ENCODE results near the gene MXD4.
"Not testable (repeated sequence)": the region's sequence is repeated elsewhere in the genome, so short reads cannot be mapped to it uniquely, and the experiment has no call there.

MXD4 gene

GRCh38 chr4:2245057-2245786 lies 16.7 kb downstream of the MXD4 start:
- no peak overlapping the region for H3K27ac ChIP-seq (ENCODE audit: low read length)
- peaks cover 0 to 27% of the 10 kb centered on the region in 2 donors for H3K36me3 ChIP-seq (ENCODE audit: control insufficient read depth in 1 of 2, insufficient read depth in 2 of 2, low read length in 2 of 2)
- no peaks in the 10 kb centered on the region for H3K27me3 ChIP-seq (ENCODE audit: low read depth, low read length)
- no peak overlapping the region for H3K4me3 ChIP-seq (ENCODE audit: low read depth in 1 of 2, low read length in 2 of 2)
- no peaks in the 10 kb centered on the region for H3K9me3 ChIP-seq (ENCODE audit: control insufficient read depth in 1 of 2, low read length in 2 of 2)
- H3K4me1 ChIP-seq (ENCODE audit: control insufficient read depth in 1 of 2, insufficient read depth in 2 of 2, low read length in 2 of 2) = peaks cover 10 to 32% of the 10 kb centered on the region in 2 donors

DNA sequence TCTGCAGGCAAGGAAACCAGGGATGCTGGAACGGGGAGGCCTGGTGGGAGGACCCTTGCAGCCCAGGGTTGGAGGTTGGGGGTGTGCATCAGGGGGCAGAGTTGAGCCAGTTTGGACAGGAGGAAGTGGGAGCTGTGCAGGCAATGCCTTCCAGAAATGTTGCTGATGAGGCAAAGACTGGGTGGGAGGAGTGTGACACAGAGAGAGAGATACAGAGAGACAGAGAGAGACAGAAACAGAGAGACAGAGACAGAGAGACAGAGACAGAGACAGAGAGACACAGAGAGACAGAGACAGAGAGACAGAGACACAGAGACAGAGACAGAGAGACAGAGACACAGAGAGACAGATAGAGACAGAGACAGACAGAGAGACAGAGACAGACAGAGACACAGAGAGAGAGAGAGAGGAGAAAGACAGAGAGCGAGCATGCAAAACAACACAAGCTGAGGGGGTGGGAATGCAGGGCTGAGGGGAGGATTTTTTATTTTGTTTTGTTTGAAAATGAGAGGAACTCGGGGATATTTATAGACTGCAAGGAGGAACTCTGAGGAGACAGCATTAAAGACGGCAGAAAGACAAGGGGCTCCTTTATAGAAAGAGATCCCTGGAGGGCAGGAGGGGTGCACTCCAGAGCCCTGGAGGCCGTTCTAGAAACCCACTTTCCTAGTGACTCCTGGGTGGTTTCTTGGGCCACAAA lies 18.1 kb downstream of the MXD4 start:
- Histone ChIP-seq H3K4me3 (ENCODE audit: low read depth in 1 of 2, low read length in 2 of 2) (no peak overlapping the region), H3K9me3 (ENCODE audit: control insufficient read depth in 1 of 2, low read length in 2 of 2) (no peaks in the 10 kb centered on the region), H3K36me3 (ENCODE audit: control insufficient read depth in 1 of 2, insufficient read depth in 2 of 2, low read length in 2 of 2) (peaks cover 0 to 13% of the 10 kb centered on the region in 2 donors), H3K27ac (ENCODE audit: low read length) (peak overlapping the region; percentile 16), H3K27me3 (ENCODE audit: low read depth, low read length) (no peaks in the 10 kb centered on the region), H3K4me1 (ENCODE audit: control insufficient read depth in 1 of 2, insufficient read depth in 2 of 2, low read length in 2 of 2) (peaks cover 19 to 43% of the 10 kb centered on the region in 2 donors)

GRCh38 chr4:2241410-2242353 lies 20.2 kb downstream of the MXD4 start, which contains the start of the genes HAUS3 and POLN:
Gene HAUS3 (minus strand): TSS chr4:2242121. CDS start chr4:2240946, 1,175 bp downstream.
Gene POLN (minus strand): TSS chr4:2242121. CDS start chr4:2229231, 12,890 bp downstream.
- Histone ChIP-seq H3K27ac (ENCODE audit: low read length) (peak within 1 kb of the TSS; percentile 52), H3K27me3 (ENCODE audit: low read depth, low read length) (no peaks in the 10 kb centered on the region), H3K36me3 (ENCODE audit: control insufficient read depth in 1 of 2, insufficient read depth in 2 of 2, low read length in 2 of 2) (peaks cover under 1 to 8% of the 10 kb centered on the region in 2 donors), H3K4me1 (ENCODE audit: control insufficient read depth in 1 of 2, insufficient read depth in 2 of 2, low read length in 2 of 2) (peaks cover 19 to 60% of the 10 kb centered on the region in 2 donors), H3K9me3 (ENCODE audit: control insufficient read depth in 1 of 2, low read length in 2 of 2) (no peaks in the 10 kb centered on the region), H3K4me3 (ENCODE audit: low read depth in 1 of 2, low read length in 2 of 2) (peak within 1 kb of the TSS; percentile 85 to 92)

DNA sequence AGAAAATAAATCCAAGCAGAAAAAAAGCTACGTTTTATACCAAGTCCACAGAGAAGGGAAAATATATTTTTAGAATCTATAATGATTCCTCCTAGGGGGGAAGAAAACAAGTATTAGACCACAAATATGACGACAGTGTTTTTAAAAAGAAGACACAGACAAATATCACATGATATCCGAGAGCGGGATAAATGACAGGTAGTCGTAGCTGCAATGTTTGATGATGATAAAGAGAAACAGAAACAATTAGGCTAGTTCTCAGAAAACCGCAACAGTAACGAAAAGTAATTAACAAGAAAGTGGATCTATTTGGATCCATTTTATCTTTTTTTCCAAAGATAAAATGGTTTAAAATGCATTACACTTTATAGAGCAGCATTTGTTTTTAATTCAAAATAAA lies 20.9 kb downstream of the MXD4 start:
- Histone ChIP-seq H3K27me3 (ENCODE audit: low read depth, low read length) (no peaks in the 10 kb centered on the region), H3K4me3 (ENCODE audit: low read depth in 1 of 2, low read length in 2 of 2) (peak overlapping the region; percentile 85 to 92), H3K9me3 (ENCODE audit: control insufficient read depth in 1 of 2, low read length in 2 of 2) (no peaks in the 10 kb centered on the region), H3K36me3 (ENCODE audit: control insufficient read depth in 1 of 2, insufficient read depth in 2 of 2, low read length in 2 of 2) (peaks cover 0 to 8% of the 10 kb centered on the region in 2 donors), H3K27ac (ENCODE audit: low read length) (peak overlapping the region; percentile 52), H3K4me1 (ENCODE audit: control insufficient read depth in 1 of 2, insufficient read depth in 2 of 2, low read length in 2 of 2) (peaks cover 19 to 60% of the 10 kb centered on the region in 2 donors)

DNA sequence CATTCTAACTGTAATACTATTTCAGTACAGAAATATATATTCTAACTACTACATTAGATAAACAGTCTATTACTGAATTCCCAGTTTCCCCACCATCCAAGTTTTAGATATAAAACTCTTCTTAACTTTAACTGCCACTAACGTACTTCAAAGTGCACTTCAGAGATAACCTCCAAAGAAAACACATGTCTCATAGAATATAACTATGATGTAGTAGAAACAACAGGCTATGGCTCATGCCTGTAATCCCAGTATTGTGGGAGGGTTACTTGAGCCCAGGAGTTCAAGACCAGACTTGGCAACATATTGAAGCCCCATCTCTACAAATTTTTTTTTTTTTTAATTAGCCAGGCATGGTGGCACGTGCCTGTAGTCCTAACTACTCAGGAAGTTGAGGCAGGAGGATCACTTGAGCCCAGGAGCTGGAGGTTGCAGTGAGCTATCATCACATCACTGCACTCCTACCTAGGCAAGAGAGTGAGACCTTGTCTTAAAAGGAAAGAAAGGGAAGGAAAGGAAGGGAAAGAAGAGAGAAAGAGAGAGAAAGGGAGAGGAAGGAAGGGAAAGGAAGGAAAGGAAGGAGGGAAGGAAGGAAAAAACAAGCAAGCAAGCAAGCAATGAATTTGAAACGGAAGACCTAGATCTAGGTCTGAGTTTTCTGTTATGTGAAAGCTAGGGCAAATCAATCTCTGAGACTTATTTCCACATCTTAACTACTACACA lies 24.8 kb downstream of the MXD4 start:
- Histone ChIP-seq H3K27me3 (ENCODE audit: low read depth, low read length) (no peaks in the 10 kb centered on the region), H3K36me3 (ENCODE audit: control insufficient read depth in 1 of 2, insufficient read depth in 2 of 2, low read length in 2 of 2) (peaks cover 10 to 21% of the 10 kb centered on the region in 2 donors), H3K9me3 (ENCODE audit: control insufficient read depth in 1 of 2, low read length in 2 of 2) (no peaks in the 10 kb centered on the region), H3K27ac (ENCODE audit: low read length) (no peak overlapping the region), H3K4me3 (ENCODE audit: low read depth in 1 of 2, low read length in 2 of 2) (no peak overlapping the region), H3K4me1 (ENCODE audit: control insufficient read depth in 1 of 2, insufficient read depth in 2 of 2, low read length in 2 of 2) (peaks cover 15 to 39% of the 10 kb centered on the region in 2 donors)

DNA sequence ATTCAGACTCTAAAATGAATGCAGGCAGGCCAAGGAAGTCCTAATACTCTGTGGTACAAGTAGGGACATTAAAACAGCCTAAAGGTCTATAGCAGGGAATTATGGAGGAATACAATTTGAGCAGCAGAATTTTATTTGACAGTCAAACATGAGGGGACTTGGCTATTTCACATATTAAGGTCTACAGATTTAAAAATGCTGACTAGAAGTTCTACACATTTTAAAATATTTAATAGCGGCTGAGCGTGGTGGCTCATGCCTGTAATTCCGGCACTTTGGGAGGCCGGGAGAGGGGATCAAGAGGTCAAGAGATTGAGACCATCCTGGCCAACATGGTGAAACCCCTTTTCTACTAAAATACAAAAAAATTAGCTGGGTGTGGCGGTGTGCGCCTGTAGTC lies 30.8 kb downstream of the MXD4 start:
- Histone ChIP-seq H3K36me3 (ENCODE audit: control insufficient read depth in 1 of 2, insufficient read depth in 2 of 2, low read length in 2 of 2) (peaks cover 10 to 13% of the 10 kb centered on the region in 2 donors), H3K27me3 (ENCODE audit: low read depth, low read length) (no peaks in the 10 kb centered on the region), H3K4me3 (ENCODE audit: low read depth in 1 of 2, low read length in 2 of 2) (no peak overlapping the region), H3K9me3 (ENCODE audit: control insufficient read depth in 1 of 2, low read length in 2 of 2) (no peaks in the 10 kb centered on the region), H3K4me1 (ENCODE audit: control insufficient read depth in 1 of 2, insufficient read depth in 2 of 2, low read length in 2 of 2) (no peaks in the 10 kb centered on the region), H3K27ac (ENCODE audit: low read length) (no peak overlapping the region)

- no peak overlapping the region for H3K27ac ChIP-seq (ENCODE audit: low read length)
- no peaks in the 10 kb centered on the region for H3K4me1 ChIP-seq (ENCODE audit: control insufficient read depth in 1 of 2, insufficient read depth in 2 of 2, low read length in 2 of 2)
- H3K36me3 ChIP-seq (ENCODE audit: control insufficient read depth in 1 of 2, insufficient read depth in 2 of 2, low read length in 2 of 2) = peaks cover 0 to 13% of the 10 kb centered on the region in 2 donors
- no peaks in the 10 kb centered on the region for H3K9me3 ChIP-seq (ENCODE audit: control insufficient read depth in 1 of 2, low read length in 2 of 2)
- no peaks in the 10 kb centered on the region for H3K27me3 ChIP-seq (ENCODE audit: low read depth, low read length)
- no peak overlapping the region for H3K4me3 ChIP-seq (ENCODE audit: low read depth in 1 of 2, low read length in 2 of 2)
Observed at GRCh38 chr4:2226261-2226660, 35.6 kb downstream of the MXD4 start.

DNA sequence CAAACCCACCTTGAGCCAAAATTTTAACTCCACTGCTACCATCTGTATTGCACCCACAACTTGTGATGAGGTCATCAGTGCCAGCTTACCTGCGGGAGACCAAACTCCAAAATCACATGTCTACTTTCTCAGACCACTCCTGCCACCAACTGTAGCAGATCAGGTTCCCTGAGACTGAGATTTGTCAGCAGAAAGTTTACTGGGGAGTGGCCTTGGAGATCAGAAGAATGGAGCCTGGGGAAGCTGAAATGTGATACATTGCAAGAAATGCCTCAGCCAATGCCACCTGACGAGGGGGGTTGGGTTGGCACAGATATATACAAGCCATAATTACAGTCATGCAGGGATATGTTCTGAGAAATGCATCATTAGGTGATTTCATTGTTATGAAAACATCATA lies 39.1 kb downstream of the MXD4 start:
- Histone ChIP-seq H3K27ac (ENCODE audit: low read length) (no peak overlapping the region), H3K9me3 (ENCODE audit: control insufficient read depth in 1 of 2, low read length in 2 of 2) (no peaks in the 10 kb centered on the region), H3K36me3 (ENCODE audit: control insufficient read depth in 1 of 2, insufficient read depth in 2 of 2, low read length in 2 of 2) (peaks cover 0 to 13% of the 10 kb centered on the region in 2 donors), H3K27me3 (ENCODE audit: low read depth, low read length) (no peaks in the 10 kb centered on the region), H3K4me3 (ENCODE audit: low read depth in 1 of 2, low read length in 2 of 2) (no peak overlapping the region), H3K4me1 (ENCODE audit: control insufficient read depth in 1 of 2, insufficient read depth in 2 of 2, low read length in 2 of 2) (no peaks in the 10 kb centered on the region)

DNA sequence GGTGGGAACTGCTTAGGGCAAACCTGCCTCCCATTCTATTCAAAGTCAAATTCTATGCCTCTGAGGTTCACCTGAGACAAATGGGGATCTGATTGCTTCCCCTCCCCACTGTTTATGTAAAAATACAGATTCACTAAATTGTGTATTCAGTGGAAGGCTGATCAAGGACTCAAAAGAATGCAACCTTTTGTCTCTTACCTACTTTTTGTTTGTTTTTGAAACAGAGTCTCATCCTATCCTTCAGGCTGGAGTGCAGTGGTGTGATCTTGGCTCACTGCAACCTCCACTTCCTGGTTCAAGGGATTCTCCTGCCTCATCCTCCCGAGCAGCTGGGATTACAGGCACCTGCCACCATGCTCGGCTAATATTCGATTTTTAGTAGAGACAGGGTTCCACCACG lies 40.5 kb downstream of the MXD4 start:
- not testable (repeated sequence) for H3K4me3 ChIP-seq (ENCODE audit: low read depth in 1 of 2, low read length in 2 of 2); H3K27ac ChIP-seq (ENCODE audit: low read length); H3K27me3 ChIP-seq (ENCODE audit: low read depth, low read length); H3K4me1 ChIP-seq (ENCODE audit: control insufficient read depth in 1 of 2, insufficient read depth in 2 of 2, low read length in 2 of 2); H3K9me3 ChIP-seq (ENCODE audit: control insufficient read depth in 1 of 2, low read length in 2 of 2)
- peaks cover 0 to 13% of the 10 kb centered on the region in 2 donors for H3K36me3 ChIP-seq (ENCODE audit: control insufficient read depth in 1 of 2, insufficient read depth in 2 of 2, low read length in 2 of 2)

DNA sequence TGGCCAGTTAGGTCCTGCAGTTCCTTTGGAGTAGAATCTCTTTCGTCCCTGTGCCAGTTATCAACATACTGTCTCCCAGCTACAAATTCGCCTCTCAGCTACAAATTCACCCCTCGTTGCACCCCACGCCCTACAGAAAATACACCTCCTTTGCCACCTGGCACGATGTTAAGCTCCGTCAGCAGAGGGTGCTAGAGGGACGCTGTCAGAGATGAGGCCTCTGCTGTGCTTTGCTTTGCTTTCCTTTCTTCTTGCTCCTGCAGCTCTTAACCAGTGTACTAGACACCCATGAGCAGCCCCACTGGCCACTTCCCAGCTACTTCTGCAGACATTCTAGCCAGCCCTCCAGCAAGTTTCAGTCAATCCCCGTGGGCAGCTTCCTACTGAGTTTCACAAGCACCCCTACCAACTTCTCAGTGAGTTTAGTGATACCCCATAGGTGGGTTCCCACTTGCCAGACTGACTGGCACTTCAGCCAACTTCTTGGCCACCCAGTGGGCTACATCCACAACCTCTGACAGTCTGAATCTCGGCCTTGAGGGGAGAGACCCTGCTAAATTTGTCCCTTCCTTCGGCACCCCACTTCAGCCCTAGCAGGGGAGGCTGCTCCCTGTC lies 41.8 kb downstream of the MXD4 start:
- Histone ChIP-seq H3K27me3 (ENCODE audit: low read depth, low read length) (no peaks in the 10 kb centered on the region), H3K4me3 (ENCODE audit: low read depth in 1 of 2, low read length in 2 of 2) (no peak overlapping the region), H3K36me3 (ENCODE audit: control insufficient read depth in 1 of 2, insufficient read depth in 2 of 2, low read length in 2 of 2) (peaks cover 0 to 13% of the 10 kb centered on the region in 2 donors), H3K9me3 (ENCODE audit: control insufficient read depth in 1 of 2, low read length in 2 of 2) (no peaks in the 10 kb centered on the region), H3K27ac (ENCODE audit: low read length) (no peak overlapping the region), H3K4me1 (ENCODE audit: control insufficient read depth in 1 of 2, insufficient read depth in 2 of 2, low read length in 2 of 2) (no peaks in the 10 kb centered on the region)

All from muscle layer of duodenum (tissue), 2 donors.